Adrenal gland (tissue), 12 donors: ENCODE data around the gene SDK1. TPM values are rescaled to one million over a fixed set of nuclear protein-coding genes. Genes with fewer than 3 reads are reported as not detected.

Experiments
- DNase-seq, 7 donors: peaks; one replicate each; pipeline ENCODE4 v3.0.0-alpha.2; 2019 to 2020
- H3K27ac ChIP-seq, 5 donors: fragments of 200-600 bp; sonication (generic) in 4 of 5; 1 replicate in 3 of 5; 2 replicates in 2 of 5; pipeline versions ENCODE4 v1.5.1 to v1.8.0; 2016 to 2020; ENCODE audit warnings: mild to moderate bottlenecking in 1 of 5
- H3K27me3 ChIP-seq: fragments of 200-600 bp; 2 replicates; pipeline ENCODE4 v1.8.0; 2021
- H3K36me3 ChIP-seq, 2 donors: fragments of 200-600 bp; replicated peaks in 1 of 2; 1 replicate in 1 of 2; 2 replicates in 1 of 2; pipeline versions ENCODE4 v1.5.1 to v1.8.0; 2018 to 2022
- H3K4me1 ChIP-seq, 2 donors: fragments of 200-600 bp; replicated peaks in 1 of 2; 1 replicate in 1 of 2; 2 replicates in 1 of 2; pipeline versions ENCODE4 v1.5.1 to v1.8.0; 2018 to 2021
- H3K4me3 ChIP-seq, 4 donors: fragments of 200-600 bp; sonication (generic) in 3 of 4; one replicate each; pipeline ENCODE4 v1.5.1; 2016 to 2018
- H3K9me3 ChIP-seq, 3 donors: fragments of 200-600 bp; sonication (generic) in 1 of 3; replicated peaks in 1 of 3; 1 replicate in 2 of 3; 2 replicates in 1 of 3; pipeline versions ENCODE4 v1.5.1 to v1.8.0; 2016 to 2021
- POLR2A ChIP-seq, 2 donors: fragments of 450-650 bp; IDR thresholded peaks; one replicate each; pipeline ENCODE4 v1.6.1; 2017; ENCODE audit warnings: antibody characterized with exemption in 2 of 2, mild to moderate bottlenecking in 2 of 2, moderate library complexity in 1 of 2
- whole genome bisulfite sequencing, 4 donors: extraction: QIAGEN DNeasy Blood & Tissue Kit in 2 of 4; methylation state at CpG; one replicate each; pipeline versions ENCODE4 v1.1.5 to v1.1.7; 2013 to 2017; 5-methylcytosine and 5-hydroxymethylcytosine counted together
- intact Hi-C, 2 donors: fragments of 100-400 bp; cut with DNase I; formaldehyde crosslinking; loops; one replicate each; pipeline versions ENCODE4 v1.14.1 to v1.15.0; 2022 to 2023
- polyA plus RNA-seq, 3 donors: library from polyadenylated mRNA; stranded (reverse); fragments of 200-250 nt in 2 of 3; fragments of 350-450 nt in 1 of 3; fragmentation: Illumina TruSeq in 1 of 3; extraction: RNeasy Lipid Tissue Mini Kit (QIAGEN cat#74804) in 1 of 3; gene quantifications; one replicate each; pipeline ENCODE4 v1.2.3, GENCODE V29; 2013 to 2014
- total RNA-seq, 9 donors: library from RNA; depleted of rRNA in 4 of 9; stranded (reverse); fragments of >200 nt in 4 of 9; fragments of 120-200 nt in 1 of 9; fragmentation: NEBNext Ultra II Directional in 1 of 9; extraction: Animal tissue kit (Norgen Biotek cat#: 25700) in 1 of 9; gene quantifications; one replicate each; pipeline versions ENCODE4 v1.1.0 to v1.2.4, GENCODE V29; 2013 to 2023
- TF ChIP-seq, protein P1 (sequence below), 6 experiments: fragments of 450-650 bp in 4 of 6; fragments of 200-600 bp in 2 of 6; sonication (generic) in 1 of 6; IDR thresholded peaks; 1 replicate in 5 of 6; 2 replicates in 1 of 6; pipeline versions ENCODE4 v1.5.1 to v1.8.0; 2016 to 2021; ENCODE audit warnings: antibody characterized with exemption in 6 of 6, mild to moderate bottlenecking in 2 of 6, moderate library complexity in 1 of 6
- donor health status: healthy with polysubstance abuse.
- donor health status: Bipolar disorder and iron deficiency.
- donor health status: DM: yes; HTN: yes; CAD: no.
- donor health status: DM: no; HTN: no; CAD: no.
- donor health status: DM: no; HTN: no; CAD: no.
- donor health status: DM: yes; HTN: yes; CAD: no.

The SDK1 gene
- total and polyA plus RNA-seq, 12 donors = 0.50 to 3.6 (median 1.5) TPM

DNA sequence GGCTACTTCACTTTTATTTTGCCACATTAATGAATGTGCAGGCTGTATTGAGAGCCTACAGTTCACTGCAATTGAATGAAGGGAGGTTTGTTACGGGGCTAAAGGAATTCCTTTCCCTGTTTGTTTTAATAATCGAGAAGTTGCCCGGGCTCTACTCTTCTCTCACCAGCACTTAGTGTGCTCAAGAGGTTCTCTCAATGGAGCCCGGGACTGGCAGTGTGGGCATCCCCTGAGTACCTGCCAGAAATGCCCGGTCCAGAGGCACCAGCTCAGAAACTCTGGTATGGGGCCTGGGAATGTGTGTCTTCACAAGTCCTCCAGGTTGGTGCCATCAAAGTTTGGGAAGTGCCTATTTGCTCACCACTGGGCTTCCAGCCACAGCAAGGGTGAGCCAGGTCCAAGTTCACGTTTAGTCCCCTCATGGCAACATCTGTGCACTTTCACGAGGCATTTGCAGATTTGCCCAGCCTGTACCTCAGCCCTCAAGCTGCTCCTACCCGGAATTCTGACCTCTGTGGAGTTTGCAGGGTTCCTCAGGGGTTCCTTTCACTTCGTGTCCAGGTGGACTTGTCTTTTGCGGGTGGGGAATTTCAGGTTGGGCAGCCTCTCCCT lies 622.4 kb downstream of the SDK1 start:
- TF ChIP-seq, protein P1, sequence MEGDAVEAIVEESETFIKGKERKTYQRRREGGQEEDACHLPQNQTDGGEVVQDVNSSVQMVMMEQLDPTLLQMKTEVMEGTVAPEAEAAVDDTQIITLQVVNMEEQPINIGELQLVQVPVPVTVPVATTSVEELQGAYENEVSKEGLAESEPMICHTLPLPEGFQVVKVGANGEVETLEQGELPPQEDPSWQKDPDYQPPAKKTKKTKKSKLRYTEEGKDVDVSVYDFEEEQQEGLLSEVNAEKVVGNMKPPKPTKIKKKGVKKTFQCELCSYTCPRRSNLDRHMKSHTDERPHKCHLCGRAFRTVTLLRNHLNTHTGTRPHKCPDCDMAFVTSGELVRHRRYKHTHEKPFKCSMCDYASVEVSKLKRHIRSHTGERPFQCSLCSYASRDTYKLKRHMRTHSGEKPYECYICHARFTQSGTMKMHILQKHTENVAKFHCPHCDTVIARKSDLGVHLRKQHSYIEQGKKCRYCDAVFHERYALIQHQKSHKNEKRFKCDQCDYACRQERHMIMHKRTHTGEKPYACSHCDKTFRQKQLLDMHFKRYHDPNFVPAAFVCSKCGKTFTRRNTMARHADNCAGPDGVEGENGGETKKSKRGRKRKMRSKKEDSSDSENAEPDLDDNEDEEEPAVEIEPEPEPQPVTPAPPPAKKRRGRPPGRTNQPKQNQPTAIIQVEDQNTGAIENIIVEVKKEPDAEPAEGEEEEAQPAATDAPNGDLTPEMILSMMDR (IDR thresholded peaks at IDR 0.05) = no peak
- no peak for TF ChIP-seq POLR2A (IDR thresholded peaks at IDR 0.05)
- Histone ChIP-seq H3K9me3 (no peaks in the 10 kb centered on the region), H3K36me3 (no peaks in the 10 kb centered on the region), H3K27ac (no peak overlapping the region), H3K4me1 (no peaks in the 10 kb centered on the region), H3K27me3 (no peaks in the 10 kb centered on the region), H3K4me3 (no peak overlapping the region)
- DNase-seq = no peak
- 78 to 92% (median 82%) methylated on average over 10 of the region's 10 CpGs for WGBS, 4 donors
- intact Hi-C loops = no loop called here

DNA sequence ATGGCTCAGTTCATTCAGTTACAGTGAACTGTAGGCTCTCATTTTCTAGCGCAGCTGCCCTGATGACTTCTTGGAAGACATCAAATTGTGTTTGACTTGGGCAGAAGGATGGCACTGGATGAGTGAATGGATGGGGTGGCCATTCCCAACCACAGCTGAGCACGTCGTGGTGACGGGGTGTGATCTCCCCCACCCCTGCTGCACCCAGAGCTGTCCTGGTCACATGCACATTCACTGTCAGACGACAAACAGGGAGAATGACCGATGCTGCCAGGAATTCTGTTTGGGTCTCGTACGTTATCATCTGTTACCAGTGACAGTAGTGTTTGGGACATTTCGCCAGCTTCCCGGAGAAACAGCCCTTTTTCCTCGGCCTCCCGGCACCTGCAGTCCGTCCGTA lies 623.2 kb downstream of the SDK1 start:
- no peaks in the 10 kb centered on the region for H3K9me3 ChIP-seq
- intact Hi-C loops = no loop called here
- whole genome bisulfite sequencing, 4 donors = 80 to 86% (median 84%) methylated on average over 14 of the region's 14 CpGs

DNA sequence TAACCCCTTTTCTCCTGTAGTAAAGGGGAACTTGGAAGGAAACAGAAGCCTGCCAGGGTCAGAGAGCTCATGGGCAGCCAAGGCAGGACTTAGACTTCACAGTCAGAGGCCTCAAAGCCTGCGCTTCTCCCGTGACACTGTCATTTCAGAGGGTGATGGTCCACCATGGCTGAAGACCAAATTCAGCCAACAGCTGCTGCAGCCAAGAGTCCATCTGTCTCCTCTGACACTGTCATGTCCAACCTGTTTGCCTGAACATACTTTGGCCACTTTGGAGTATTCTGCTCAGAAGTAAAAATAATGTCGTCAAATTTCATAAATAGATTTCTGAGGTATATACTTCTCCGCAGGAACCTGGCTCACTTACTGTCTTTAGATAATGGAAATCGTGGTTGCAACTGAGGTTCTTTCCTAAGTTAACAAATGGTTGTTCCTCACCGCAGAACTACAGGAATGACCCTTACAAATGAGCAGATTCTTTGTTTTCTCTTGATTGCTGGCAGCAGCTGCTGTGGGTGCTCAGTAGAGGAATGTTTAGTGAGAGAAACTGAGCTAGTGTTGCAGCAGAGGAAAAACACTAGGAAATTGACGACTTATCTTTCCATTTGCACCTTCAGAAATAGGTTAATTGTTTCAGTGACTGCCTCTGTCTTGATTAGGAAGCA lies 626.5 kb downstream of the SDK1 start:
- no peaks in the 10 kb centered on the region for H3K4me1 ChIP-seq
- no peaks in the 10 kb centered on the region for H3K36me3 ChIP-seq
- no peak for TF ChIP-seq POLR2A (IDR thresholded peaks at IDR 0.05)
- TF ChIP-seq, protein P1 (IDR thresholded peaks at IDR 0.05) = no peak
- 75 to 82% (median 77%) methylated on average over 7 of the region's 7 CpGs for WGBS, 4 donors
- H3K9me3 ChIP-seq = no peaks in the 10 kb centered on the region
- no peak for DNase-seq
- no peaks in the 10 kb centered on the region for H3K27me3 ChIP-seq
- H3K4me3 ChIP-seq = no peak overlapping the region
- intact Hi-C loops = no loop called here
- no peak overlapping the region for H3K27ac ChIP-seq

More for the DNA sequence above, 623.2 kb downstream of the SDK1 start:
- no peaks in the 10 kb centered on the region for H3K4me1 ChIP-seq
- TF ChIP-seq POLR2A (IDR thresholded peaks at IDR 0.05) = no peak
- TF ChIP-seq, protein P1 (IDR thresholded peaks at IDR 0.05) = no peak
- no peak overlapping the region for H3K27ac ChIP-seq
- no peak for DNase-seq
- no peak overlapping the region for H3K4me3 ChIP-seq
- no peaks in the 10 kb centered on the region for H3K36me3 ChIP-seq
- no peaks in the 10 kb centered on the region for H3K27me3 ChIP-seq

DNA sequence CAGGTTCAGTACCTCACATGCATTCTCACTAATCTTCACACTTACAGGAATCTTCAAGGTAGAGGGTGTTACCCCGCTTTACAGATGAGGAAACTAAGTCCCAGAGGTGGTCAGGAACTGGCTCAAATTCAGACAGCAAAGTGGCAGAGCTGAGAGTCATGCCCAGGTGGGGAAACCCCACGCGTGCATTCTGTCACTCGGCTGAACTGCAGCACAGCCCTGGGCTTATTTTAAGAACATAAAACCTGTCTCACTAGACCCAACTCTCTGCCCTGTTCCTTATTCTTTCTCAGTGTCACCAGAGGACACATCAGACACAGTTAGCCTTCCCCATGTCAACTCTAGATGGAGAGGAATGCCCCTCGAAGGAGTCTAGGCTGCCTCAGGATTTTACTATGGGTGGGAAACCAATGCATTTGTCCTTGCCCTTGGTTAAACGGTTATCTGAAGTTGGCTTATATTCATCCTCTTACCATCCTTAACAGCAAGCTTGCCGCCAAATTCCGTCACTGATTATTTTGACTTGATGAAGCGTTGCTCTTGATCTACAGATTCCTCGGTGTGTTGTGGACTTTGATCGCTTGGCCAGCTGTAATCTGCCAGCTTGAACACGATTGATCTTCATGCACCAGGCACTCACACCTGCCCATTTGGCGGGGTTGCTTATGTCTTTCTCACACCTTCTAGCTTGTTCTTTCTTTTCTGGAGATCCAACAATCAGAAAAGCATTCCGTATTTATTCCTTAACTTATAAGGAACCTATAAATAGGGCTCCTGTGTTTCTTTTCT lies 627.9 kb downstream of the SDK1 start:
- no peaks in the 10 kb centered on the region for H3K4me1 ChIP-seq
- no peak for DNase-seq
- intact Hi-C loops = no loop called here
- H3K4me3 ChIP-seq = no peak overlapping the region
- no peaks in the 10 kb centered on the region for H3K36me3 ChIP-seq
- no peaks in the 10 kb centered on the region for H3K27me3 ChIP-seq
- no peaks in the 10 kb centered on the region for H3K9me3 ChIP-seq
- H3K27ac ChIP-seq = no peak overlapping the region
- TF ChIP-seq POLR2A (IDR thresholded peaks at IDR 0.05) = no peak
- TF ChIP-seq, protein P1 (IDR thresholded peaks at IDR 0.05) = no peak
- WGBS, 4 donors = 75 to 81% (median 78%) methylated on average over 14 of the region's 14 CpGs
